HG02973 (cell line): Measurements from ENCODE around the gene TXNDC12.

Experiments used
- ATAC-seq: cut with Tn5 transposase; IDR thresholded peaks from one replicate; pipeline ENCODE4 v1.9.1; 2021; ENCODE audit warnings: moderate library complexity; ENCODE audit not compliant: unreplicated experiment

TXNDC12 gene

GRCh38 chr1:52002038-52002917 lies 52.7 kb downstream of the TXNDC12 start:
- ATAC-seq, result peak; percentile 83

GRCh38 chr1:51998701-51999100 lies 56.3 kb downstream of the TXNDC12 start:
- no peak for ATAC-seq

DNA sequence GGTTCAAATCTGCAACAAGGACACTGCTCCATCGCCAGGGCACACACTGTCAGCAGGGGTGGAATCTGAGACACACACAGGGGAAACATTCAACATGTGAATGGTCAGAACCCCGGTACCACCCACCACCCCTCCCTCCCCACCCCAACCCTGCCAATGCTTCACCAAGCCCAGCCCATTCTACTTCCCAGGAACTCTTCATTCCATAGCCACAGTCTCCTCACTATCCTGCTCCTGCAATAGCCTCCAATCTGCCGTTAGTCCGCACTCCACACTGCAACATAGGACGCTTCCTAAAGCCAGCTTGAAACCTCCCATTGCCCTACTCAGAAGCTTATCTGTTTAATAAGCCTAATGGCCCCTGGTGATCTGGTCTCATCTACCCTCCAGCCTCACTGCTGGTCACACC lies 57.0 kb downstream of the TXNDC12 start:
- ATAC-seq, result no peak

- ATAC-seq, result peak; percentile 63
Measured at GRCh38 chr1:51990478-51990965, 64.5 kb downstream of the TXNDC12 start, which contains the start of gene RAB3B. Gene RAB3B (minus strand): TSS chr1:51990700. CDS start chr1:51977117, 13,583 bp downstream.

- ATAC-seq, result no peak
Measured at GRCh38 chr1:51989582-51990477, 65.2 kb downstream of the TXNDC12 start.

GRCh38 chr1:51988254-51988653 lies 66.7 kb downstream of the TXNDC12 start:
- no peak for ATAC-seq

DNA sequence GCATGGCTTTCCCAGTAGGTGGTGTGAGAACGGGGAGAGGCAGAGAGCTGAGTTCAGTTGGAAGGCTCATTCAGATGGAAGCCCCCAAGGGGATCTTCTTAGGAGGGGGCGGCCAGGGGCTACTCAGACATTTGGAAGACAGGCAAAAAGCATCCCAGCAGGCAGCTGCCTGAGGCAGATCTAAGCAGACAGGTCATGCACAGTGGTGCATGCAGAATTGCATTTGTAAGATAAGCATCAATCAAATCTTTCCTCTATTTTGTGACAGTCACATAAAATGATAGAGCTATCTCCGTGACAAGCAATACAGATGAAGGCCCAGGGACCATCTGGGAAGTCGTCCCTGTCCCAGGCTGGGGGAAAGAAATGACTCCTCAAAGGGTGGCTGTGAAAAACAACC lies 68.3 kb downstream of the TXNDC12 start:
- ATAC-seq, result no peak

DNA sequence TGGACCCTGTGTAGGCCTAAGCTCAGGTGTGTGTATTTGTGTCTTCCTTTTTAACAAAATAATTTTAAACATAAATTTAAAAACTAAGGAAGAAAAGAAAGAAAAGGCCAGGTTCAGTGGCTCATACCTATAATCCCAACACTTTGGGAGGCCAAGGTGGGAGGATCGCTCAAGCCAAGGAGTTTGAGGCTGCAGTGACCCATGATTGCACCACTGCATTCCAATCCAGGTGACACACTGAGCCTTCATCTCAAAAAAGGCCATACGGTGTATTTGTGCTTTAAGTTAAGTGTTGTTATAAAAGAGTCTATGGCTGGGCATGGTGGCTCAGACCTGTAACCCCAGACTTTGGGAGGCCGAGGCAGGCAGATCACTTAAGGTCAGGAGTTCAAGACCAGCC lies 72.8 kb downstream of the TXNDC12 start:
- ATAC-seq, result no peak

DNA sequence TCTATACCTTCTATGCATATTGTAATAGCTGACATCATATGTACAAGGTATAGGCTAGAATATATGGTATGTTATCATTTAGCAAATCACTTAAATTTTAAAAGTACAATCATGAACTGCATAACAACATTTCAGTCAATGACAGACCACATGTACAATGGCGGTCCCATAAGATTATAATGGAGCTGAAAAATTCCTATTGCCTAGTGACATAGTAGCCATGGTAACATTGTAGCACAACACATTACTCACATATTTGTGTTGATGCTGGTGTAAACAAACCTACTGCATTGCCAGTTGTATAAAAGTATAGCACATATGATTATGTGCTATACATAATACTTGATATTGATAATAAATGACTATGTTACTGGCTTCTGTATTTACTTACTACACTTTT lies 73.4 kb downstream of the TXNDC12 start:
- ATAC-seq, result no peak

DNA sequence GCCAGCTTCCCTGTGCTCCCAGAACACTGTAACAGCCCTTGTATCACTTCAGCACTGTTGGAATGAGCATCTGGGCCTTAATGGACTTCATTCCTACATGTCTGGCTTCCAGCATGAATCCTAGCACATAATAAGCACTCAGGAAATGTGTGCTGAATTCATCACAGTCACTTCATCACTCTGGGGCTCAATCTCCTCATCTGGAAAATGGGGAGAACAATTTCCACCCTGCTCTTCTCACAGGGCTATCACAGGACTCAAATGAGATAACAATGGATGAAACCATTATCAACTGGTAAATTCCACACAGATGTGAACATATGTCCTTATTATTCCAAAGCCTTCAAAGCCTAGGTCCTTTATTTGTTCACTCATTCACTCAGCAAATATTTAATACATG lies 76.9 kb downstream of the TXNDC12 start:
- no peak for ATAC-seq

DNA sequence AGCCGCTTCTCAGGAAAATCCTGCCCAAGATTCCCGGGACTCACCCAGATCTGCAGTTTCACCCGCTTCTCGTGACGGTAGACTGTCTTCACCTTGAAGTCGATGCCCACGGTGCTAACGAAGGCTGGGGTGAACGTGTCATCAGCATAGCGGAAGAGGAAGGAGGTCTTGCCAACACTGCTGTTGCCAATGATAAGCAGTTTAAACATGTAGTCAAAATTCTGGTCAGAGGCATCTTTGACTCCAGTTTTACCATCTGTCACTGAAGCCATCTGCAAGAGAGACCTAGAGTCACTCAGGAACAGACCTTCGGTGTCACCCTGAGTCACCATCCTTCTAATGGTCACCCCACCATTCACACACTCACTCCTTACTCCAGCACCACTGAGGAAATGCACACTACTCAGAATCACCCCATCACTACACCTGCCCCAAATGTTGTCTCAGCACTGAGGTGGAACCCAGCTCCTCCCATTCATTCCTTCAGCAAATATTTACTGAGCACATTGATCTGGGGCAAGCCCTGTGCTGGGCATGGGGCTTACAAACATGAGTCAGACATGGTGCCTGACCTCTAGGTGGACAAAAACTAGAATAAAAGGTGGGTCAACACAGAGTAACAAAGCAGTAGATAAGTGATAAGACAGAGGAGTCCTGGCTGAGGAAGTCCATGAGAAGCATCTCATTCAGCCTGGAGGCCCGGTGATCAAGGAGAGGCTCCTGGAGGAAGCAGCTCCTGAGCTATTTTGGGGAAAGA lies 78.0 kb downstream of the TXNDC12 start:
- ATAC-seq, result no peak

DNA sequence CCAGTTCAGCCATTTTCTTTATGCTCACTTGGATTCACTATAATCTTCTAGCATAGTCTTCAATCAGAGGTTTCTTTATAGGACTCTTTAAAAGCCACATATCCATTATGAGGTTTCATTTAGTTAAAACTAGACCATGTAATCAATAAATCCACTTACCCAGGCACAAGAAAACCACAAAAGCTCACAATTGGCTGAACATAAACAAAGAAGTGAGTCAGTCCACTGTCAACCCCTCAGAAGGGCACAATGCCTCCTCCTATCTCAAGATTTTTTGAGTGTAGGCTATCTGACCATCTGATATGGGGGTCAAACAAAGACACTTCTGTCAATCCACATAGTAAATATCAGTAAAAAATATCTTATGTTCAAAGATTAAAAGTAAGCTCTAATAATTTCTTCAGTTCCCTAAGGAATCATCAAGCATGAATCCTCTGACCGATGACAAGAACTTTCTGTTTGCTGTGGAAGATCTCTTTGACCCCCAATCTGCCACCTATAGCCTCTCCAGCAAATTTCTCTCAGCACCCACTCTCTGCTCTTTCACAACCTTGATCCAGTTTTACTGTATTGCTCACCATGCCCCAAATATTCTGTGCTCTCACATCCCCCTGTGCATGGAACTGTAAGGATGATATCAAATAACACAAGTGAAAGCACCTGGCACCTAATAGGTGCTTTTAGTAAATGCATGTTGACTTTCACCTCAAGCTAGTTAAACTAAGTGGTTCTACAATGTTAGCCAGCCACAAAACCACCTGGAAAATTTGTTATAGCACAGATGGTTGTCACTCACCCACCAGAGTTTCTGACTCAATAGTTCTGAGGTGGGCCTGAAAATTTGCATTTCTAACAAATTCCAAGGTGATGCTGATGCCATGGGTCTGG lies 81.2 kb downstream of the TXNDC12 start:
- no peak for ATAC-seq
